Measurements from ENCODE around the gene PNPLA6. TPM values are rescaled to one million over a fixed set of nuclear protein-coding genes. Genes with fewer than 3 reads are reported as not detected.

PNPLA6 gene
- total and polyA plus RNA-seq, 8 donors = 28.7 to 255 (median 37.7) TPM

- intact Hi-C loops (cut with DNase I) = no loop called here
- TF ChIP-seq CTCF (IDR thresholded peaks at IDR 0.05) = no peak
- H3K27me3 ChIP-seq = peaks cover 13 to 68% of the 10 kb centered on the region in 2 donors
- ATAC-seq (no peak), DNase-seq (no peak)
- no peaks in the 10 kb centered on the region for H3K36me3 ChIP-seq
- H3K9me3 ChIP-seq = no peaks in the 10 kb centered on the region
- no peak overlapping the region for H3K4me3 ChIP-seq
- no peak overlapping the region for H3K27ac ChIP-seq
- H3K4me1 ChIP-seq = peaks cover 0 to 9% of the 10 kb centered on the region in 2 donors
Measured at GRCh38 chr19:7600721-7601120, 65.2 kb downstream of the PNPLA6 start.

- no peaks in the 10 kb centered on the region for H3K9me3 ChIP-seq
- no peak for TF ChIP-seq CTCF (IDR thresholded peaks at IDR 0.05)
- intact Hi-C loops (cut with DNase I) = no loop called here
- H3K4me3 ChIP-seq = no peak overlapping the region
- H3K36me3 ChIP-seq = no peaks in the 10 kb centered on the region
- DNase-seq = peak in 2 of 4 donors; percentile 16 to 56
- no peaks in the 10 kb centered on the region for H3K4me1 ChIP-seq
- peak overlapping the region in 1 of 2 donors; percentile 7 for H3K27ac ChIP-seq
- peak; percentile 72 for ATAC-seq
- peaks cover under 1 to 52% of the 10 kb centered on the region in 2 donors for H3K27me3 ChIP-seq
Measured at GRCh38 chr19:7602240-7602934, 66.9 kb downstream of the PNPLA6 start.

GRCh38 chr19:7602935-7603497 is 67.5 kb downstream of the PNPLA6 start:
- TF ChIP-seq CTCF (IDR thresholded peaks at IDR 0.05) = no peak
- no peak for DNase-seq
- Histone ChIP-seq H3K36me3 (no peaks in the 10 kb centered on the region), H3K27me3 (peaks cover 0 to 46% of the 10 kb centered on the region in 2 donors), H3K27ac (peak overlapping the region in 1 of 2 donors; percentile 7), H3K4me3 (no peak overlapping the region), H3K4me1 (no peaks in the 10 kb centered on the region), H3K9me3 (no peaks in the 10 kb centered on the region)
- ATAC-seq = no peak
- intact Hi-C loops (cut with DNase I) = no loop called here

GRCh38 chr19:7603919-7604318 is 68.4 kb downstream of the PNPLA6 start:
- no peak for TF ChIP-seq CTCF (IDR thresholded peaks at IDR 0.05)
- intact Hi-C loops (cut with DNase I) = no loop called here
- DNase-seq = no peak

GRCh38 chr19:7605490-7606222 is 70.1 kb downstream of the PNPLA6 start:
- Histone ChIP-seq H3K4me3 (no peak overlapping the region), H3K9me3 (no peaks in the 10 kb centered on the region), H3K4me1 (no peaks in the 10 kb centered on the region), H3K36me3 (peaks cover 0 to 4% of the 10 kb centered on the region in 2 donors), H3K27me3 (peaks cover 0 to 36% of the 10 kb centered on the region in 2 donors), H3K27ac (no peak overlapping the region)
- intact Hi-C loops (cut with DNase I) = no loop called here
- no peak for TF ChIP-seq CTCF (IDR thresholded peaks at IDR 0.05)
- no peak for ATAC-seq
- no peak for DNase-seq

More at GRCh38 chr19:7603919-7604318, 68.4 kb downstream of the PNPLA6 start:
- no peak overlapping the region for H3K27ac ChIP-seq
- no peak for ATAC-seq
- H3K27me3 ChIP-seq = peaks cover 0 to 37% of the 10 kb centered on the region in 2 donors
- H3K4me1 ChIP-seq = no peaks in the 10 kb centered on the region
- H3K36me3 ChIP-seq = no peaks in the 10 kb centered on the region
- no peak overlapping the region for H3K4me3 ChIP-seq
- H3K9me3 ChIP-seq = no peaks in the 10 kb centered on the region
